Measurements from ENCODE around the gene LARGE1.

- TF ChIP-seq CTCF (conservative IDR thresholded peaks at IDR 0.05; ENCODE audit: low read length) (no peak), EZH2phosphoT487 (IDR thresholded peaks at IDR 0.05; ENCODE audit: borderline replicate concordance) (no peak)
These were observed 350.7 kb downstream of the LARGE1 start for GRCh38 chr22:33569559-33569958.
